HG03064 (cell line): Measurements from ENCODE around the gene TBXAS1.

ENCODE experiments used
- ATAC-seq: cut with Tn5 transposase; IDR thresholded peaks from one replicate; pipeline ENCODE4 v1.9.1; 2021; ENCODE audit warnings: low read depth; ENCODE audit not compliant: unreplicated experiment

Gene TBXAS1

DNA sequence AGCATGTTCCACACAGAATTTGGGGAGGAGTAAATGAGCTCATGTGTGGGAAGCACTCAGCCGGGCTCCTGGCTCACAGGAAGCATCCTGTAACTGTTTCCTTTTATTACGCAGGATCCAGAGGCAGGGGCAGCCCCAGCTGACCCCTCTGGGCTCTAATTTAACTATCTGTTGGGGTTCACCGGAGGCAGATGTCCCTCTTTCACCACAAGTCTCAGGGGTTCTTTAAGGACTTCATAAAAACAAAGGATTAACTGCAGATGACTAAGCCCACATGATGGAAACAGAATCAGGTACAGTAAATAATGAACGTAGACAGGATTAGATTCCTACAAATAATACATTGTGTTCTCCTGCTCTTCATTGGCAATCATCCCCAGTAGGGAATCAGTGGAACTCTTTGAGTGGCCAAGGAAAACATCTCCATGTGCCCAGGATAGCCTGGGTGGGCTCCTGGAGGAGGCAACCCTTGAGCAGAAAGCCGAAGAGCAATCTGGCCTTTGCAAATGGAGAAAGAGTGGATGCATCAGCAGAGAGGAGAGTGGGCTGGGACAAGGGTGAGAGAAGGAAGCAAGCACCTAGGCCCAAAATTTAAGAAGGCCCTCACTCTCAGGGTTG, 24.6 kb downstream of the TBXAS1 start:
- no peak for ATAC-seq

DNA sequence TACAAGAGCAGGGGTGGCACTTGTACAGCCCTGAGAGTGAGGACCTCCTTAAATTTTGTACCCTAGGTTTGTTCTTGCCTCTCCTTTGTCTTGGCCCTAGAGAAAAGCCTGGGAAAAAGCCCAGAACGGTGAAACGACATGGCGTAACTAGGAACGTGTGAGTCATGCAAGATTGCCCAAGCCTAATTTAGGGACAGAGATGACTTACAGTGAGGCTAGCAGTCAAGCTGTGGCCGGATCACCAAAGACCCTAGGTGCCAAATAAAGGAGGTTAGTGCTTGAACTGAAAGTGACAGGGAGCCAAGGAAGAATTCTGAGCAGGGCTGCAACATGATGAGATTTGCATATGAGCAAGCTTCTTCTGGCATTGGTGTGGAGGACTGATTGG, 25.1 kb downstream of the TBXAS1 start:
- ATAC-seq, result no peak

DNA sequence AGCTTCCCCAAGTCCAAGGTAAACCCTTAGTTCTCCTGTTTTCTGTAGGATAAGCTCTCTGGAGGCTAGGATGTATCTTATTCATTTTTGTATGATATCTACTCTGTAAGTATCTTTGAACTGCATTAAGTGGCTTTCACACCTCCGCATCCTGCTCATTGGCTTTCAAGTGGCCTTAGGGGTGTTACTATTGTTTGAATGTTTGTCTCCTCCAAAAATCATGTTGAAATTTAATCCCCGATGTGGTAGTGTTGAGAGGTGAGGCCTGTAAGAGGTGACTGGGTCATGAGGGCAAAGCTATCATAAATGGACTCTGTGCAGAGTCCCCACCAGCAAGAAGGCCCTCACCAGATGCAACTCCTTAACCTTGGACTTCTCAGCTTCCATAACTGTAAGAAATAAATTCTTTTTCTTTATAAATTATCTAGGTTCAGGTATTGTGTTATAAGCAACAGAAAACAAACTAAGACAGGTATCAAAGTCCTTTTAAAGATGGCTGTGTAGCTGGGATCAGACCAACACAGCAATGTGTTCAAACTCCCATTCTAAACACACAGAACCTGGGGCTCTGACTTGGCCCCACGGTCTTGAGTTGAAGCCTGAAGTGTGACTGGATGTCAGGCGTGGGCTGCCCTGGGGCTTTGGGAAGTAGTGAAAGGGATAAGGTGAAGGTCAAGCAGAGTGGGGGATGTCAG, 25.9 kb downstream of the TBXAS1 start:
- ATAC-seq, result no peak

DNA sequence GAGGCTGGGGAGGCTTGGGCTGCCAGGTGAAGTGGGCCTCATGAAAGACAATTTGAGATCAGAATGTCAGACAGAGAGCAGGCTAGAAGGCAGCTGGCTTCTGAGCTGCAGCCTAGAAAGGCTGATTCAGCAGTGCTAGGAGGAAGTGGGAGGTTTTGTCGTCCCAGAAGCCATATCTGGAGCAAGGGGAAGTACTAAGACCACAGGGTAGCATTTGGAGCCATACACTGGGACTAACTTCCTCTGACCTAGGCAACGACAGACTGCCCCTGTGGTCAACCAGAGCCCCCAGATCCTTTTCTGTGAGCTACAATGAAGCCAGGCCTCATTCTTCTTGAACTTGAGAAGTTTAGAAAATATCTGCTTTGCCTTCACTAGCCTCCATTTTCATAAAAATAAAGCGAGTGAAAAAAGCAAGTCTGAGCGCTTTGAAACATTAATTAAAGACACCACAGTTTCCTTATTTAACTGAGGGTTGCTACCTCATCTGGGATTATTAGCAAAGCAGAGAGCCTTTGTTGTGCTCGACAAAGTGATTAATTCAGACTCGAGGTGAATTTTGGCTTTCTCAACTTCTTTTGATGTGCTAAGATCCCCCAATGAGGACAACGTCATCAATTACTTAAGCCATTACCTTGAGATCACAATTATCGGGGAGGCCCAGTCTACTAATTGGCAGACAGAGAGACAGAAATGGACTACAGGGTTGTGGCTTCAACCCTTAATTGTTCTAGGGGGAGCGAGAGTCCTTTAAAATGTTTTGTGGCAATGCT, 26.6 kb downstream of the TBXAS1 start:
- peak; percentile 80 for ATAC-seq

DNA sequence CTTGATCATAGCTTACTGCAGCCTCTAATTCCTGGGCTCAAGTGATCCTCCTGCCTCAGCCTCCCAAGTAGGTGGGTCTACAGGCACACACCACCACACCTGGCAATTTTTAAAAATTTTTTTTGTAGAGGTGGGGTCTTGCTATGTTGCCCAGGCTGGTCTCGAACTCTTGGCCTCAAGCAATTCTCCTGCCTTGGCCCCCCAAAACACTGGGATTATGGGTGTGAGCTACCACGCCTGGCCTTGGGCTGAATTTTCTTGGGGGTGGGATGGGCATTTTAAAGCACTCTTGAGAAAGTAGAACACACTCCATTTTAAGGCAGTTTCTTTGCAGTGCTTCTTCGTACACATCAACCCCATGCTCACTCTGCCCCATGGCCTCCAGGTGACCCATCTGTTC, 28.7 kb downstream of the TBXAS1 start:
- no peak for ATAC-seq

DNA sequence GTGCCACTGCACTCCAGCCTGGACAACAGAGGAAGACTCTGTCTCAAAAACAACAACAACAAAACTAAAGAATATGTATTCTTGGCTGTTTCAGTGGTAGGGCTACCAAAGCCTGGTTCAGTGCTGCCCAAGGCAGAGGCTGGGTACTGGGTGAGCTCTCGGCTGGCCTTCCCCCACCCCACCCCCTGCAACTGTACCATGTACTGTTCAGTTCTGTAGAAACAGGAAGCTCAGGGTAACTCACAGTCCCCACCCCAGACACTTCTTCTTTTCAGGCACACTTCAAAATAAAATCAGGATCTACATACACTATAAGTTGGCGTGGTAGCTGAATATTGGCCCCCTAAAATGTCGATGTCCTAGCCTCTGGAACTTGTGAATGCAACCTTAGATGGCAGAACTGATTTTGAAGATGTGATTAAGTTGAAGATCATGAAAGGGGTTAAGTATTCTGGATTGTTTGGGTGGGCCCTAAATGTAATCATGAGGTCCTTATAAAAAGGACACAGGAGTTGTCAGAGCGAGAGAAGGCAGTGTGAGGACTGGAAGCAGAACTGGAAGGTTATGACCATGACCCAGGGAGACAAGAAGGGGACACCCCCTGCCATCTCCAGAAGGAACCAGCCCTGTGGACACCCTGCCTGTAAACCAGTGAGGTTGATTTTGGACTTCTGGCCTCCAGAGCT, 31.2 kb downstream of the TBXAS1 start:
- no peak for ATAC-seq

DNA sequence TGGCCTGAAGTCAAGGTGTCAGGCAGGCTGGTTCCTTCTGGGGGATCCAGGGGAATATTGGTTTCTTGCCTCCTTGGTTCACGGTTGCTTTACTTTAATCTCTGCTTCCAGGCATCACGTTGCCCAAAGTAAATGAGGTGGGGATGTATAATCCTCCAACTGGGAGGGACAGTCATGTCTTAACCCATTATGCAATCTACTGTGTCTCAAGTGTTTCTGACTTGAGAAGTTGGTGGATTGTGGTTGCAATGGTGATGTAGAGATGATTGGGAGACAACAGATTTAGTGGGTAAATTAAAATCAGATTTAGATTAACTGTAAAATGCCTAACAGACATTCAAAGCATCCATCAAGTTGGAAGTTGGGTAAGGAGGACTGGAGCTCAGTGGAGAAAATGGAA, 32.7 kb downstream of the TBXAS1 start:
- ATAC-seq, result no peak

DNA sequence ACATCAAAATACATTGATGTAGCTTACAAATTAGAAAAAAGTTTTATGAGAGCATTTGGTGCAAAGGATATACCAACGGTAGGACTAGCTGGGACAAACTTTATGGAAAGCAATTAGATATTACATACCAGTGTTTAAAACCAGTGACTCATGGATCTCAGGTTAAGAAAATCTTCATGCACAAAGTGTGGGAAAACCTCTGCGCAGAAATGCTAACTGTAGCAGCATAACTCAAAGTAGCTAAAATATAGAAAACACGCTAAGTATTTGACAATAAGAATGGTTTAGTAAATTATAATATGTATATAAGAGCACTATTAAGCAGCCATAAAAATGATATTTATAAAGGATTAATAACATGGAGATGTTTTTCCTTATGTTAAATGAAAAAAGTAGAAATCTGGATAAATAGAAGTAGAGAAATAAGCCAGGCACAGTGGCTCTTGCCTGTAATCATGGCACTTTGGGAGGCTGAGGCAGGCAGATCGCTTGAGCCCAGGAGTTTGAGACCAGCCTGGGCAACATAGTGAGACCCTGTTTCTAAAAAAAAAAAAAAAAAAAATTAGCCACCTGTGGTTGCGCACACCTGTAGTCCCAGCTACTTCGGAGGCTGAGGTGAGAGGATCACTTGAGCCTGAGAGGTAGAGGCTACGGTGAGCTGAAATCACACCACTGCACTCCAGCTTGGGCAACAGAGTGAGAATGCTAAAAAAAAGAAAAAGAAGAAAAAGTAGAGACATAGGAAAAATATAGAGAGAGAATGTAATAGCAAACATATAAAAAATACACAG, 37.2 kb downstream of the TBXAS1 start:
- ATAC-seq, result no peak

DNA sequence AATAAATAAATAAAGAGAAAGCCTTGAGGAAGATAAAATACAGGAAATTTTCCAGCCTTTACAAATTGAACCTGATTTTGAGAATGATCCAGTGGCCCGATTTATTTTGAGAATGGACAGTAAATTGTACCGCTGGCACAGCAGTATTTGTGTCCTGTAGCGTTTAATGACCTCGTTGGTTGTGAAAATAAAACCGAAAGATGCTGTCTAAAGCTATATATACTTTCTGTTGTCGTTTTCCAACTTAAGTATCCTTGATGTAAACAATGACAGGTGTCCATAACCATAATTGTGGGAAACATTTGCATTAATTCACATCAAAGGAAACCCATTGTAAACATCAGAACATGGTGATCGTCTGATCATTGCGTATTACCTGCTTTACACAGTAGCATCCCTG, 38.8 kb downstream of the TBXAS1 start:
- ATAC-seq, result no peak

DNA sequence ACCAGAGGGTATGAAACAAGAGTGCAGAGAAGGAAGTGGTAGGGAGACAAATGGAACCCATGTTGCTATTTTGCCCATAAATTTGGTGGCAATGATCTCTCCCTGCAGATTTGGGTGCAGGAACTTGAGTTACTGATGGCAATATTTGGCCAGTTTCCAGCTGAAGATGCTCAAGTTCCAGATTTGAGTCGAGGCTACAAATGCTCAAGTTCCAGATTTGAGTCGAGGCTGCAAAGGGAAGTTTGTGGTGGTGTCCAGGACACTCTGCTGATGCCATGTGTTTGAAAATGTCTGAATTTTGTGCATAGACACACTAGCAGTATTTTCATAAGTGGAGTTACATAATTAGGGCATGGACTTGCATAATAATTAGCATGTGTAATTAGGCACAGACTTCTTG, 40.8 kb downstream of the TBXAS1 start:
- no peak for ATAC-seq

DNA sequence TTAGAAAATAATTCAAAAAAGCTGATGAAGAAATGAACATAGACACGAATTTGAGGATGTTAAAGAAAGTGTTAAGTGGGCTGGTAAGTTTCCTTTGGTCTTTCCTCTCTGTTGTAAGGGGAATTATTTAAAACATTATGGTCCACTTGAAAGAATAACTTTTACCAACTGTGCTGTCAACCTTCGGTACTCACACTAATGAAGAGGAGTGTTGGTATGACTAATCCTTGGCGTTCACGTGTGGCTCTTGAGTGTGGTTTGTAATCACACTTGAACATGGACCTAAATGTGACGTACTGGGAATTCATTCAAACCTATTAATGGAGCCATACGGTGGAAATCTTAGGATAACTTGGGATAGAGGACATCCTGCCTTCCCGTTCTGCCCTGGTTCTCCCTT, 41.3 kb downstream of the TBXAS1 start:
- no peak for ATAC-seq

DNA sequence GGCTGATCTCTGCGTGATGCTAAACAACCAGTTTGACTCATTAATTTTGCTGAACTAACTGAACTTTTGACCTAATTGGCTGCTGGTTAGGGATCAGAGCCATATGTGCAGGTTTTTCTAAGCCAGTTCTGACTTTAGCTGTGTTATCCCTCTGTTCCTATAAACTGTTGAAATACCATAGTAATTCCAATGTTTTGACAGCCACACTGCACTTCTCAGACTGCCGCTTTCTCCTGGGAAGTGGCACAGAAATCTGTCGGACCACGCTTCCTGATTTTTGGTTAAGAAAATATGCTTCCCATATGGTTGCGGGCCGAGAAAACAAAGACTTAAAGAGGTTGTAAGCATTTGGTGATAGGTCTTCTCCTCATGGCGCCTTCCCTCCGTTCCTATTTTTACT, 42.3 kb downstream of the TBXAS1 start:
- no peak for ATAC-seq

DNA sequence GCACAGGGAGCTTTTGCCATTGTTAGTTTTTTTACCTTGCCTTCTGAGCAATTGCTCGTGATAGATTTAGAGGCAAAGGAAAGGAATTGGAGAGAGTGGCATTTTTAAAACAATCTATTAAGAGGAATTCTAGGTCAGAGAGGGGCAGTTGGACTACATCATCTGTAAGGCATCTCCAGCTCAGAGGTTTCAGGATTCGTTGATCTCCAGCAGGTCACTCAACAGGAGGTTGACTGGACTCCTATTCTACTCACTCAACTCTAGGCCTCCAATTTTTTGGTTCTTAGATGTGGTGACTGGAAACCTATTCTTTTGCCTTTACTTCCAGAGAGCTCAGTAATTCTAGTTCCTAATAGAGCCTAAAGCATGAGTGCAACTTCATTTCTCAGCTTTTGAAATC, 42.8 kb downstream of the TBXAS1 start:
- ATAC-seq, result no peak

DNA sequence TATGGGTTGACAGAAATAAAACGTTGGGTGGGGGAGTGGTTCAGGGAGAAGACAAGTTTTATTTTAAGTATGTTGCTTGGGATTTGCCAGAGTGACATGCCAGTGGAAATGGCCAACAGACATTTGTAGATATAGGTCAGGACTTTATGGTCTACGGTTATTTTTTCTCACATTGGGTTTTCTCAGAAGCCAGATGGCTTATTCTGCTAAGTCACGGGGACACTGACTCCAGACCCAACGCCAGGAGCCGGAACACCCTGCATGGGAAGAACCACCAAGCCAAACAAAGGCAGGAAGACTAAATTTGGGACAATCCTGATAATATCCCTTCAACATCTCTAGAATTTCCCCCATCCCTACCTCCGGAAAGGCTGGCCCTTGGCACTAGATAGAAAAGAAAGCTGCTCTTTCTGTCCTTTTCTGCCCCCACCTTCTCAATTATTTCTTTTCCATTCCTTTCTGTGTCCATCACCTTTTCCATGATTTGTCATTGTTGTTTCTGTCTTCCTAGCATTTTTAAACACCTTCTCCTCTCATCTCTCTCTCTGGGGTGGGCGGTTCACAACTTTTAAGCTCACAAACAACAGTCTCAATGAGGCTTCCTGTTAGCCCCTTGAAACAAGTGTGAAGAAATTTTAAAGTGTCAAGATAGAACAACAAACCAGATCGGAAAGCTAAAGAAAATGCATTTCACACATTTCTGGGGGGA, 44.7 kb downstream of the TBXAS1 start:
- no peak for ATAC-seq

DNA sequence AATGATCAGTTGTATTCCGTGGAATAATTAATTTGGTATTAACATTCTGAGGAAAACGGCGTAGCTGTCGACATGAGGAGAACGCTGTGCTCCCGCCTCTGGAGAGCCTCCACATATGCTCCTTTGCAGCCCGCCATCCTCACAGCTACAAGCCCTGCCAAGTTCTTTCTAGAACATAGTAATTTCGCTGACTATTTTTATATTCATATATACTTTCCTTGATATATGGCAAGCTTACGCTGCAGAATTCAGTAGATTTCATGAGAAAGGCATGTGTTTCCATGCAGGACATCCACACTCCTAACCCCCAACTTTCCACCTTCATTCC, 45.2 kb downstream of the TBXAS1 start:
- ATAC-seq, result no peak

DNA sequence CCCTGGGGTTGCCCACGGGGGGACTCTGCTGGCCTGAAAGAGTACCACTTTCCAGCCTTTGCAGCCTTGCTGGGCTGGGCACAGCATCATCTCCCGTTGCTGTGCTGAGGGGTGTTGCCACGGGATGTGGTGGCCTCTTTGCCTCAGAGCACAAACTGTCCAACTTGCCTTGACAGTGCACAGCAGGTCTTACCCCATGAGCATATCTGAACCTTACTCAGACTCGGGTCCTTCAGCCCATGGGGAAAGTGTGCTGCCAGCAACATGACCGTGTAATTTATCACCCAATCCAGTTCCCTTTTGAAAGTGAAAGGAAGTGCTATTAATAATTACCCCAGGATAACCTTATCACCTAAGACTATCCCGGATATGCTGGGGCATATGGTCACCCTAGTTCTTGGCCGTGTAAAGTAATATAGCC, 46.8 kb downstream of the TBXAS1 start:
- no peak for ATAC-seq

DNA sequence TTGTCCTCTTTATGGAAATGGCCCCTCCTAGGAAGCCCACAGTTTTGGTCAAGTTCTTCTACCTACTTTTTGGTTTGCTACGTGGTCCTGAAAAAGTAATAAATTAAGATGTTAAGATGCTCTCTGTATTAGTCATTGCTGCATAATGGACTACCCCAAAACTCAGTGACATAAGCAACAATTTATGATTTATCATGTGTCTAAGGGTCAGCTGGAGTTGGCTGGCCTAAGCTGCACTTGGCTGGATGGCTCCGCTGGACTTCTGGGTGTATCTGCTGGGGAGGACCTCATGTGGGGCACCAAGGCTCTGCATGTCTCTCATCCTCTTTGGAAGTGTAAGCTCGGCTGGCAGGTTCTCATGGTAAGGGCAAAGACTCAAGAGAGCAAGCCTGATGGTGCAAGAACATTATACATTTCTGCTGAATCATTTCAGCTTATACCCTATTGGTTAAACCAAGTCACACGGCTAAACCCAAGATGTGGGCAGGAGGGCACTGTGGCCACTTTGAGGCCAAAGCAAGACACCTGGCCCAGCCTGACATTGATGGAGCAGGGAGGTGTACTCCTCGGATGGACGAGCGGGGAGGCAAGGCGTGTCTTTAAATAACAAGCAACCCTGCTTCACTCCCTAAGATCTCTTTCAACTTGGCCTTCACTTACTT, 47.7 kb downstream of the TBXAS1 start:
- ATAC-seq, result no peak

DNA sequence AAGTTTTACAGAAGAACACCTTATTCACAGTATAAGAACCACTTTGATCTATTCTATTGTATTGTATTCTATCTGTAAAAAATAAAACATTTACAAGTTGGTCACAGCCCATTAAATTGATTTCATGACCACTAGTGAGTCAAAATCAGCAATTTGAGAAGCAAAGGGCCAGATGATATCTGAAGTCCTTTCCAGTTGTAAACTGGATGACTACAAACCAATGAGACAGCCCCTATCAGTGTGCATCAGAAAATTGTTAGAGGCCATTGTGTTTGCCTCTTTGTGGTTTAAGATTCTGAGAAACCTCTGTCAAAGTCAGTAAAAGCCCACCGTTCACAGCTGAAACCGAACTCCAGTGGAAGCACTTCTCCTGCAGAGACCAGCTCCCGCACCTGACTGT, 54.8 kb downstream of the TBXAS1 start:
- ATAC-seq, result no peak

DNA sequence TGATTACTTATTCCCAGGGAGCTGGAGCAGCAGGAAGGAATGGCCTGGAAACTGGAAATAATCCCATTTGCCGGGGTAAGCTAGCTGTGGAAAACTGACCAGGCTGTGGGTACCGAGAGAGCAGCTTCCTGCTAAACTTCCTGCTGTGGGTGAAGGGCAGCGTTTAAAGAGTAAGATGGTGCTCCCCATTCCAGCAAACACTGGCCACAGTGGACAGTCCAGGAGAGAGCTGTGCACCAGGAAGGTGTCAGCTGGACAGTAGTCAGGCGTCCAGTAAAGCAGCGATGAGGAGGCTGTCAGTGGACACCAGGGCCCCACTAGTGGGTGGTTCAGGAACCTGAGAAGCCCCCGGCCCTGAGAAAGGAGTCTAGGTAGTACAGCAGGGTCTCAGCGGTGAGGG, 55.4 kb downstream of the TBXAS1 start:
- no peak for ATAC-seq

DNA sequence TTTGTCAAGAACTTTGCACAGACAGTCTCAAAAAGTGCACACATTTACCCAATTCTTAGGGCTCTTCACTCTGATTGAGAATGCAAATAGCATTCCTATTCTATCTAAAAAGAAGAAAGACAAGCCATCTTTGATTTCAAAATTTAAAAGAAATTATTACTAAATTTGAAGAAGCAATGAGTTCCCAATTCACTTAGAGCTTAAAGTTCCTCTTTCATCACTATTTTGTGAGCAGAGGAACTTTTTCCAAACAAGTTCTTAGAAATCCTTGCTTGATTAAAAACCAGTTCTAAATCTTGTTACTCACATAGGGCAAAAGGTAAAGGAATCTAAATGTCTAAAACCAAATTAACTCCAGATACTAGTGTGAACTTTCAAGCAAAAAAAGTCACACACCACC, 56.4 kb downstream of the TBXAS1 start:
- no peak for ATAC-seq
